ENCODE data around the gene LPAR1. TPM values are rescaled to one million over a fixed set of nuclear protein-coding genes. Genes with fewer than 3 reads are reported as not detected.

LPAR1 gene
- total RNA-seq, 1 experiment from 2014 or later, result 4.9 TPM

DNA sequence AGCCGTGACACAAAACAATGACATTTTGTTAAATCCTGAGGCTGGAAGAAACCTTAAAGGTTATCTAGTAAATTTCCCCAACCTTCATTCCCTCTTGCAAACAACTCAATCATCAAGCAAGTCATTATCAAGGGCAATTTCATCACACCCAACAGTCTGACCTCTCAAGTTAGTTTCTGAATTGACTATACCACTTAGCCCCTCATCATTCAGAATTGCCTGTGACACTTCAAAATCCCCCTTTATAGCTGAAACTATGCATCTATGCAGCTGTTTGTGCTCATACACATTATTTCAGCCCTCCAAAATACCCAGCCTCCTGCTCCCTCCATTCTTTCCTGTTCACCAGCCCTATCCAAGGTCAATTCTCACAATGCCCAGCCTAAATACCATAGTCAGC, 24.6 kb downstream of the LPAR1 start:
- ATAC-seq, result no peak
- POLR2A ChIA-PET, result no interaction called here

More for the DNA sequence above, 24.6 kb downstream of the LPAR1 start:
- H3K27me3 Mint-ChIP-seq (ENCODE audit: low read depth), result no peaks in the 10 kb centered on the region
- no peaks in the 10 kb centered on the region for H3K36me3 Mint-ChIP-seq
- TF ChIP-seq, protein P1, sequence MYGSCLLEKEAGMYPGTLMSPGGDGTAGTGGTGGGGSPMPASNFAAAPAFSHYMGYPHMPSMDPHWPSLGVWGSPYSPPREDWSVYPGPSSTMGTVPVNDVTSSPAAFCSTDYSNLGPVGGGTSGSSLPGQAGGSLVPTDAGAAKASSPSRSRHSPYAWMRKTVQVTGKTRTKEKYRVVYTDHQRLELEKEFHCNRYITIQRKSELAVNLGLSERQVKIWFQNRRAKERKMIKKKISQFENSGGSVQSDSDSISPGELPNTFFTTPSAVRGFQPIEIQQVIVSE (CRISPR knock-in tag; IDR thresholded peaks at IDR 0.05; ENCODE audit: borderline replicate concordance), result no peak
- TF ChIP-seq ATF1 (CRISPR knock-in tag; IDR thresholded peaks at IDR 0.05), result no peak
- no peak for TF ChIP-seq NR2C2 (CRISPR knock-in tag; IDR thresholded peaks at IDR 0.05)
- no peak for TF ChIP-seq GTF2I (CRISPR knock-in tag; conservative IDR thresholded peaks at IDR 0.05)
- no peak for TF ChIP-seq ZNF512 (CRISPR knock-in tag; IDR thresholded peaks at IDR 0.05; ENCODE audit: borderline replicate concordance)
- TF ChIP-seq TCF7 (CRISPR knock-in tag; IDR thresholded peaks at IDR 0.05; ENCODE audit: low read depth), result no peak
- TF ChIP-seq OVOL2 (CRISPR knock-in tag; IDR thresholded peaks at IDR 0.05; ENCODE audit: borderline replicate concordance), result no peak
- no peak for TF ChIP-seq TEAD4 (CRISPR knock-in tag; IDR thresholded peaks at IDR 0.05)
- no peak for TF ChIP-seq ZNF232 (CRISPR knock-in tag; IDR thresholded peaks at IDR 0.05)
- no peak for TF ChIP-seq NFYB (CRISPR knock-in tag; conservative IDR thresholded peaks at IDR 0.05; ENCODE audit: low read depth)
- TF ChIP-seq, protein P2, sequence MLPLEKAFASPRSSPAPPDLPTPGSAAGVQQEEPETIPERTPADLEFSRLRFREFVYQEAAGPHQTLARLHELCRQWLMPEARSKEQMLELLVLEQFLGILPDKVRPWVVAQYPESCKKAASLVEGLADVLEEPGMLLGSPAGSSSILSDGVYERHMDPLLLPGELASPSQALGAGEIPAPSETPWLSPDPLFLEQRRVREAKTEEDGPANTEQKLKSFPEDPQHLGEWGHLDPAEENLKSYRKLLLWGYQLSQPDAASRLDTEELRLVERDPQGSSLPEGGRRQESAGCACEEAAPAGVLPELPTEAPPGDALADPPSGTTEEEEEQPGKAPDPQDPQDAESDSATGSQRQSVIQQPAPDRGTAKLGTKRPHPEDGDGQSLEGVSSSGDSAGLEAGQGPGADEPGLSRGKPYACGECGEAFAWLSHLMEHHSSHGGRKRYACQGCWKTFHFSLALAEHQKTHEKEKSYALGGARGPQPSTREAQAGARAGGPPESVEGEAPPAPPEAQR (CRISPR knock-in tag; IDR thresholded peaks at IDR 0.05), result no peak
- no peak for TF ChIP-seq ZNF121 (CRISPR knock-in tag; IDR thresholded peaks at IDR 0.05)
- TF ChIP-seq AR (CRISPR knock-in tag; IDR thresholded peaks at IDR 0.05), result no peak
- TF ChIP-seq, protein P3, sequence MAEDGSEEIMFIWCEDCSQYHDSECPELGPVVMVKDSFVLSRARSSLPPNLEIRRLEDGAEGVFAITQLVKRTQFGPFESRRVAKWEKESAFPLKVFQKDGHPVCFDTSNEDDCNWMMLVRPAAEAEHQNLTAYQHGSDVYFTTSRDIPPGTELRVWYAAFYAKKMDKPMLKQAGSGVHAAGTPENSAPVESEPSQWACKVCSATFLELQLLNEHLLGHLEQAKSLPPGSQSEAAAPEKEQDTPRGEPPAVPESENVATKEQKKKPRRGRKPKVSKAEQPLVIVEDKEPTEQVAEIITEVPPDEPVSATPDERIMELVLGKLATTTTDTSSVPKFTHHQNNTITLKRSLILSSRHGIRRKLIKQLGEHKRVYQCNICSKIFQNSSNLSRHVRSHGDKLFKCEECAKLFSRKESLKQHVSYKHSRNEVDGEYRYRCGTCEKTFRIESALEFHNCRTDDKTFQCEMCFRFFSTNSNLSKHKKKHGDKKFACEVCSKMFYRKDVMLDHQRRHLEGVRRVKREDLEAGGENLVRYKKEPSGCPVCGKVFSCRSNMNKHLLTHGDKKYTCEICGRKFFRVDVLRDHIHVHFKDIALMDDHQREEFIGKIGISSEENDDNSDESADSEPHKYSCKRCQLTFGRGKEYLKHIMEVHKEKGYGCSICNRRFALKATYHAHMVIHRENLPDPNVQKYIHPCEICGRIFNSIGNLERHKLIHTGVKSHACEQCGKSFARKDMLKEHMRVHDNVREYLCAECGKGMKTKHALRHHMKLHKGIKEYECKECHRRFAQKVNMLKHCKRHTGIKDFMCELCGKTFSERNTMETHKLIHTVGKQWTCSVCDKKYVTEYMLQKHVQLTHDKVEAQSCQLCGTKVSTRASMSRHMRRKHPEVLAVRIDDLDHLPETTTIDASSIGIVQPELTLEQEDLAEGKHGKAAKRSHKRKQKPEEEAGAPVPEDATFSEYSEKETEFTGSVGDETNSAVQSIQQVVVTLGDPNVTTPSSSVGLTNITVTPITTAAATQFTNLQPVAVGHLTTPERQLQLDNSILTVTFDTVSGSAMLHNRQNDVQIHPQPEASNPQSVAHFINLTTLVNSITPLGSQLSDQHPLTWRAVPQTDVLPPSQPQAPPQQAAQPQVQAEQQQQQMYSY (CRISPR knock-in tag; IDR thresholded peaks at IDR 0.05), result no peak
- H3K4me1 Mint-ChIP-seq, result peaks cover 2% of the 10 kb centered on the region
- DNase-seq (ENCODE audit: low spot score), result no peak
- no peak overlapping the region for H3K4me3 Mint-ChIP-seq
- no peaks in the 10 kb centered on the region for H3K9me3 Mint-ChIP-seq
- no peak overlapping the region for H3K27ac Mint-ChIP-seq
- CTCF ChIA-PET, result interaction anchor here (0.6 kb wide), 1 partner anchor 23 kb away, joined by 3 read pairs; no protein-coding TSS in a partner anchor
